ENCODE data around the gene MRPL40.

GRCh38 chr22:19393704-19394103 is 38.6 kb upstream of the MRPL40 start:
- TF ChIP-seq CTCF (IDR thresholded peaks at IDR 0.05) (no peak), POLR2A (IDR thresholded peaks at IDR 0.05) (no peak), POLR2AphosphoS5 (IDR thresholded peaks at IDR 0.05; ENCODE audit: insufficient read depth in 1 of 2, low read depth in 1 of 2) (no peak)

Data from vagina (tissue), 2 donors.